Measurements from ENCODE around the gene UGT3A1. TPM values are rescaled to one million over a fixed set of nuclear protein-coding genes. Genes with fewer than 3 reads are reported as not detected.

Gene UGT3A1
- total RNA-seq, 2 experiments from 2014 or later = not detected

- no peak for DNase-seq (ENCODE audit: low spot score)
- Histone ChIP-seq H4K20me1 (ENCODE audit: insufficient read depth, low read length) (no peaks in the 10 kb centered on the region), H3K27ac (ENCODE audit: low read depth, low read length, poor library complexity, severe bottlenecking) (no peak overlapping the region), H3K9me3 (ENCODE audit: low read length) (0 out of 2 replicates have a peak, but pooled peaks cover 6% of the 10 kb centered on the region), H3K4me1 (ENCODE audit: insufficient read depth, low read length, poor library complexity, severe bottlenecking) (no peaks in the 10 kb centered on the region), H3K4me3 (ENCODE audit: low read depth, low read length, poor library complexity, severe bottlenecking) (no peak overlapping the region), H2AFZ (ENCODE audit: low read length) (no peak overlapping the region), H3K79me2 (ENCODE audit: insufficient read depth, low read depth, low read length) (no peaks in the 10 kb centered on the region), H3K36me3 (ENCODE audit: insufficient read depth, low read length) (no peaks in the 10 kb centered on the region), H3K9me2 (ENCODE audit: insufficient read depth, low read length) (no peaks in the 10 kb centered on the region), H3K4me2 (ENCODE audit: low read length) (no peak overlapping the region)
- TF ChIP-seq EZH2phosphoT487 (IDR thresholded peaks at IDR 0.05; ENCODE audit: borderline replicate concordance, low read depth, low read length) (no peak), CTCF (conservative IDR thresholded peaks at IDR 0.05; ENCODE audit: low read length) (no peak)
- BruUV-seq (replicated peaks) = no TSS peak
- ChIA-PET POLR2A (interaction anchor here (0.6 kb wide), 1 partner anchor 563 kb away, joined by 3 read pairs; no protein-coding TSS in a partner anchor), CTCF (ENCODE audit: unreplicated experiment) (no interaction called here)
- intact Hi-C loops (cut with micrococcal nuclease; ENCODE audit: unreplicated experiment) = no loop called here
Measured at GRCh38 chr5:36017004-36017403, 25.8 kb upstream of the UGT3A1 start.

- no peak for TF ChIP-seq EZH2phosphoT487 (IDR thresholded peaks at IDR 0.05; ENCODE audit: borderline replicate concordance, low read depth, low read length)
- no peak for TF ChIP-seq CTCF (conservative IDR thresholded peaks at IDR 0.05; ENCODE audit: low read length)
- no TSS peak for BruUV-seq (replicated peaks)
- DNase-seq (ENCODE audit: low spot score) = no peak
- Histone ChIP-seq H3K4me2 (ENCODE audit: low read length) (no peak overlapping the region), H3K4me3 (ENCODE audit: low read depth, low read length, poor library complexity, severe bottlenecking) (no peak overlapping the region), H3K36me3 (ENCODE audit: insufficient read depth, low read length) (no peaks in the 10 kb centered on the region), H3K9me2 (ENCODE audit: insufficient read depth, low read length) (no peaks in the 10 kb centered on the region), H3K9me3 (ENCODE audit: low read length) (peaks cover 13% of the 10 kb centered on the region; the same call in 1 of the 2 replicates), H4K20me1 (ENCODE audit: insufficient read depth, low read length) (no peaks in the 10 kb centered on the region), H3K4me1 (ENCODE audit: insufficient read depth, low read length, poor library complexity, severe bottlenecking) (no peaks in the 10 kb centered on the region), H2AFZ (ENCODE audit: low read length) (no peak overlapping the region), H3K27ac (ENCODE audit: low read depth, low read length, poor library complexity, severe bottlenecking) (no peak overlapping the region), H3K79me2 (ENCODE audit: insufficient read depth, low read depth, low read length) (no peaks in the 10 kb centered on the region)
- ChIA-PET CTCF (ENCODE audit: unreplicated experiment) (no interaction called here), POLR2A (no interaction called here)
- intact Hi-C loops (cut with micrococcal nuclease; ENCODE audit: unreplicated experiment) = no loop called here
Measured at GRCh38 chr5:36013182-36013581, 22.0 kb upstream of the UGT3A1 start.

- H3K4me1 ChIP-seq (ENCODE audit: insufficient read depth, low read length, poor library complexity, severe bottlenecking) = no peaks in the 10 kb centered on the region
- BruUV-seq (replicated peaks) = no TSS peak
Measured at GRCh38 chr5:36009698-36010097, 18.5 kb upstream of the UGT3A1 start.

More at GRCh38 chr5:36009698-36010097, 18.5 kb upstream of the UGT3A1 start:
- no peaks in the 10 kb centered on the region for H3K36me3 ChIP-seq (ENCODE audit: insufficient read depth, low read length)
- no peak overlapping the region for H3K4me2 ChIP-seq (ENCODE audit: low read length)
- intact Hi-C loops (cut with micrococcal nuclease; ENCODE audit: unreplicated experiment) = no loop called here
- CTCF ChIA-PET (ENCODE audit: unreplicated experiment) = no interaction called here
- no peaks in the 10 kb centered on the region for H3K79me2 ChIP-seq (ENCODE audit: insufficient read depth, low read depth, low read length)
- H3K9me2 ChIP-seq (ENCODE audit: insufficient read depth, low read length) = no peaks in the 10 kb centered on the region
- TF ChIP-seq CTCF (conservative IDR thresholded peaks at IDR 0.05; ENCODE audit: low read length) (no peak), EZH2phosphoT487 (IDR thresholded peaks at IDR 0.05; ENCODE audit: borderline replicate concordance, low read depth, low read length) (no peak)
- H3K9me3 ChIP-seq (ENCODE audit: low read length) = peaks cover 13% of the 10 kb centered on the region; the same call in 1 of the 2 replicates
- H3K4me3 ChIP-seq (ENCODE audit: low read depth, low read length, poor library complexity, severe bottlenecking) = no peak overlapping the region
- no peak for DNase-seq (ENCODE audit: low spot score)
- POLR2A ChIA-PET = no interaction called here
- no peak overlapping the region for H2AFZ ChIP-seq (ENCODE audit: low read length)
- H4K20me1 ChIP-seq (ENCODE audit: insufficient read depth, low read length) = no peaks in the 10 kb centered on the region
- H3K27ac ChIP-seq (ENCODE audit: low read depth, low read length, poor library complexity, severe bottlenecking) = no peak overlapping the region

Data from OCI-LY7 (cell line).